Measurements from ENCODE around the gene PRKD3. TPM values are rescaled to one million over a fixed set of nuclear protein-coding genes. Genes with fewer than 3 reads are reported as not detected.

PRKD3 gene
- total and polyA plus RNA-seq, 2 of the 13 experiments (the other 11 are each of a cell fraction or from before 2014, with no cell fraction given): 11.6 to 38.4 TPM

DNA sequence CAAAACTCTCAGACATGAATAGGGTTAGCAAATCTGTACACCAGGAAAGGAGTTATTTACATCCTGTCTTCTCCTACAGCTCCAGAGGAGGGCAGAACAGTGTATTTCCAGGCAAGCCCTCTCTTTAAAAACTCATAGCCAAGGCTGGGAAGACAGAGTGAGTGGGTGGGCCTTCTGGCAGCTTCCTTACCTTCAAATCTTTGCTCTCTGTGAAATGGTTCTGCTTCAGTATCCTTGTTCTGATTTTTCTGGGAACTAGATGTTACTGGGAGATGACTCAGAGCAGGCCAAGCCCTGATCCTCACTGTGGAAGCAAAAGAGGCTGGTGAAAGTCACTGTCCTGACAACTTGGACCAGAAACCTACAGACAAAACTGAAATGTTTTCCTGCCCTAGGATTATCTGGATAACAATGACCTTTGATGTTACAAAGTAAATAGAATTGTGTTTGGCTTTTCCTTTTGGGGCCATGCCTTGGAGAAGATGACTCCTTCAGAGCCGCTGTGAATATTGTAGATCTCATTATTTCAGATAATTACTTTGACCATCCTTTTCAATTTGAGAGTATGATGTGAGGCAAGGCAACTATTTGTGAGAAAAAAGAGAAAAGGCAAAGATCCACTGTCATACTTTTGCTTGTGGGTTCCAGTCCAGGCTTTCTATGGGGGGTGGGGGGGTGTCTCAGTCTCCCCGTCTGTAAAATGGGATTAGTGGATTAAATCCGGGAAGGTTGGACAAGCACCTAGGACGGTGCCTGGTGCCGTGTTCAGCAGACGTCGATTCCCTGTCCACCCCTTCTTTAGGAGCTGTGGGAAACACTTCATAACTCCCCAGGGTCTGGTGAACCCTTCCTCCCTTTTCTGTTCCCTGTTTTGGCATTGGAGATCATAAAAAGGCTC, 19.2 kb upstream of the PRKD3 start (continued):
- TF ChIP-seq, protein P1, sequence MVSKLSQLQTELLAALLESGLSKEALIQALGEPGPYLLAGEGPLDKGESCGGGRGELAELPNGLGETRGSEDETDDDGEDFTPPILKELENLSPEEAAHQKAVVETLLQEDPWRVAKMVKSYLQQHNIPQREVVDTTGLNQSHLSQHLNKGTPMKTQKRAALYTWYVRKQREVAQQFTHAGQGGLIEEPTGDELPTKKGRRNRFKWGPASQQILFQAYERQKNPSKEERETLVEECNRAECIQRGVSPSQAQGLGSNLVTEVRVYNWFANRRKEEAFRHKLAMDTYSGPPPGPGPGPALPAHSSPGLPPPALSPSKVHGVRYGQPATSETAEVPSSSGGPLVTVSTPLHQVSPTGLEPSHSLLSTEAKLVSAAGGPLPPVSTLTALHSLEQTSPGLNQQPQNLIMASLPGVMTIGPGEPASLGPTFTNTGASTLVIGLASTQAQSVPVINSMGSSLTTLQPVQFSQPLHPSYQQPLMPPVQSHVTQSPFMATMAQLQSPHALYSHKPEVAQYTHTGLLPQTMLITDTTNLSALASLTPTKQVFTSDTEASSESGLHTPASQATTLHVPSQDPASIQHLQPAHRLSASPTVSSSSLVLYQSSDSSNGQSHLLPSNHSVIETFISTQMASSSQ (IDR thresholded peaks at IDR 0.05; ENCODE audit: low read depth): no peak
- TF ChIP-seq, protein P1 (CRISPR knock-in tag; IDR thresholded peaks at IDR 0.05; ENCODE audit: borderline replicate concordance): no peak
- TF ChIP-seq HOXA5 (CRISPR knock-in tag; IDR thresholded peaks at IDR 0.05) (no peak), ZKSCAN8 (CRISPR knock-in tag; IDR thresholded peaks at IDR 0.05; ENCODE audit: borderline replicate concordance) (peak; percentile 24; the same call in 1 of the 2 replicates), ZFY (CRISPR knock-in tag; IDR thresholded peaks at IDR 0.05) (no peak), ZNF746 (CRISPR knock-in tag; IDR thresholded peaks at IDR 0.05) (no peak), PRPF4 (IDR thresholded peaks at IDR 0.05; ENCODE audit: low read depth, low read length, poor library complexity, severe bottlenecking) (no peak), ZNF547 (CRISPR knock-in tag; IDR thresholded peaks at IDR 0.05) (no peak), NFE2 (CRISPR knock-in tag; IDR thresholded peaks at IDR 0.05) (no peak), KDM1A (CRISPR knock-in tag; IDR thresholded peaks at IDR 0.05) (no peak), KLF13 (CRISPR knock-in tag; IDR thresholded peaks at IDR 0.05) (no peak), ZNF766 (CRISPR knock-in tag; IDR thresholded peaks at IDR 0.05; ENCODE audit: borderline replicate concordance) (no peak), RORA (CRISPR knock-in tag; IDR thresholded peaks at IDR 0.05) (no peak)
- TF ChIP-seq, protein P2, sequence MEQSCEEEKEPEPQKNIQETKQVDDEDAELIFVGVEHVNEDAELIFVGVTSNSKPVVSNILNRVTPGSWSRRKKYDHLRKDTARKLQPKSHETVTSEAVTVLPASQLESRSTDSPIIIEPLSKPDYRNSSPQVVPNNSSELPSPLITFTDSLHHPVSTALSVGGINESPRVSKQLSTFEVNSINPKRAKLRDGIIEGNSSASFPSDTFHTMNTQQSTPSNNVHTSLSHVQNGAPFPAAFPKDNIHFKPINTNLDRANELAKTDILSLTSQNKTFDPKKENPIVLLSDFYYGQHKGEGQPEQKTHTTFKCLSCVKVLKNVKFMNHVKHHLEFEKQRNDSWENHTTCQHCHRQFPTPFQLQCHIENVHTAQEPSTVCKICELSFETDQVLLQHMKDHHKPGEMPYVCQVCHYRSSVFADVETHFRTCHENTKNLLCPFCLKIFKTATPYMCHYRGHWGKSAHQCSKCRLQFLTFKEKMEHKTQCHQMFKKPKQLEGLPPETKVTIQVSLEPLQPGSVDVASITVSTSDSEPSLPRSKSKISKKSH (CRISPR knock-in tag; IDR thresholded peaks at IDR 0.05; ENCODE audit: borderline replicate concordance): no peak
- TF ChIP-seq, protein P3, sequence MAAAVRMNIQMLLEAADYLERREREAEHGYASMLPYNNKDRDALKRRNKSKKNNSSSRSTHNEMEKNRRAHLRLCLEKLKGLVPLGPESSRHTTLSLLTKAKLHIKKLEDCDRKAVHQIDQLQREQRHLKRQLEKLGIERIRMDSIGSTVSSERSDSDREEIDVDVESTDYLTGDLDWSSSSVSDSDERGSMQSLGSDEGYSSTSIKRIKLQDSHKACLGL (CRISPR knock-in tag; IDR thresholded peaks at IDR 0.05): no peak
- TF ChIP-seq, protein P4, sequence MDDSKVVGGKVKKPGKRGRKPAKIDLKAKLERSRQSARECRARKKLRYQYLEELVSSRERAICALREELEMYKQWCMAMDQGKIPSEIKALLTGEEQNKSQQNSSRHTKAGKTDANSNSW (CRISPR knock-in tag; IDR thresholded peaks at IDR 0.05; ENCODE audit: borderline replicate concordance): no peak
- TF ChIP-seq, protein P5, sequence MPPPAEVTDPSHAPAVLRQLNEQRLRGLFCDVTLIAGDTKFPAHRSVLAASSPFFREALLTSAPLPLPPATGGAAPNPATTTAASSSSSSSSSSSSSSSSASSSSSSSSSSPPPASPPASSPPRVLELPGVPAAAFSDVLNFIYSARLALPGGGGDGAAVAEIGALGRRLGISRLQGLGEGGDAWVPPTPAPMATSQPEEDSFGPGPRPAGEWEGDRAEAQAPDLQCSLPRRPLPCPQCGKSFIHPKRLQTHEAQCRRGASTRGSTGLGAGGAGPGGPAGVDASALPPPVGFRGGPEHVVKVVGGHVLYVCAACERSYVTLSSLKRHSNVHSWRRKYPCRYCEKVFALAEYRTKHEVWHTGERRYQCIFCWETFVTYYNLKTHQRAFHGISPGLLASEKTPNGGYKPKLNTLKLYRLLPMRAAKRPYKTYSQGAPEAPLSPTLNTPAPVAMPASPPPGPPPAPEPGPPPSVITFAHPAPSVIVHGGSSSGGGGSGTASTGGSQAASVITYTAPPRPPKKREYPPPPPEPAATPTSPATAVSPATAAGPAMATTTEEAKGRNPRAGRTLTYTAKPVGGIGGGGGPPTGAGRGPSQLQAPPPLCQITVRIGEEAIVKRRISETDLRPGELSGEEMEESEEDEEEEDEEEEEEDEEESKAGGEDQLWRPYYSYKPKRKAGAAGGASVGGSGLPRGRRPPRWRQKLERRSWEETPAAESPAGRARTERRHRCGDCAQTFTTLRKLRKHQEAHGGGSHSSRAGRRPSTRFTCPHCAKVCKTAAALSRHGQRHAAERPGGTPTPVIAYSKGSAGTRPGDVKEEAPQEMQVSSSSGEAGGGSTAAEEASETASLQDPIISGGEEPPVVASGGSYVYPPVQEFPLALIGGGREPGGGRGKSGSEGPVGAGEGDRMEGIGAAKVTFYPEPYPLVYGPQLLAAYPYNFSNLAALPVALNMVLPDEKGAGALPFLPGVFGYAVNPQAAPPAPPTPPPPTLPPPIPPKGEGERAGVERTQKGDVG (CRISPR knock-in tag; IDR thresholded peaks at IDR 0.05; ENCODE audit: borderline replicate concordance): no peak
- TF ChIP-seq, protein P6, sequence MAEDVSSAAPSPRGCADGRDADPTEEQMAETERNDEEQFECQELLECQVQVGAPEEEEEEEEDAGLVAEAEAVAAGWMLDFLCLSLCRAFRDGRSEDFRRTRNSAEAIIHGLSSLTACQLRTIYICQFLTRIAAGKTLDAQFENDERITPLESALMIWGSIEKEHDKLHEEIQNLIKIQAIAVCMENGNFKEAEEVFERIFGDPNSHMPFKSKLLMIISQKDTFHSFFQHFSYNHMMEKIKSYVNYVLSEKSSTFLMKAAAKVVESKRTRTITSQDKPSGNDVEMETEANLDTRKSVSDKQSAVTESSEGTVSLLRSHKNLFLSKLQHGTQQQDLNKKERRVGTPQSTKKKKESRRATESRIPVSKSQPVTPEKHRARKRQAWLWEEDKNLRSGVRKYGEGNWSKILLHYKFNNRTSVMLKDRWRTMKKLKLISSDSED (CRISPR knock-in tag; IDR thresholded peaks at IDR 0.05): no peak
